ENCODE results near the gene EEF1G.

DNA sequence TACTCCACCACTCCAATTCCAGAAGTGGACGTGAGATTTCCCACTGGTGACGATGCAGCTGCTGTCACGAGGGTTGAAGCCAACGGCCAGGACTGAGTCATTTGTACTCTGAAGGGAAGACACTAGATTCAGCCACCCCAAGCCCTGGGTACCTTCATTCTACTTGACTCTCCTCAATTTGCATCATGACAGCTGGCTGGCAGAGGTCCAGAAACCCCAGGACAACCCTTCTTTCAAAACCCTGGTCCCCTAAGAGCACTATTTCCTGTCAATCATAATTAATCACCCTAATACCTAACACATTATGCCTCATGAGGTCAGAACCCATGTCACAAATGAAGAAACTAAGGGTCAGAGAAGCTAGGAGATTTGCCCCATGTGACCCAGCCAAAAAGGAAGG is 34.0 kb upstream of the EEF1G start:
- TF ChIP-seq, protein P1, sequence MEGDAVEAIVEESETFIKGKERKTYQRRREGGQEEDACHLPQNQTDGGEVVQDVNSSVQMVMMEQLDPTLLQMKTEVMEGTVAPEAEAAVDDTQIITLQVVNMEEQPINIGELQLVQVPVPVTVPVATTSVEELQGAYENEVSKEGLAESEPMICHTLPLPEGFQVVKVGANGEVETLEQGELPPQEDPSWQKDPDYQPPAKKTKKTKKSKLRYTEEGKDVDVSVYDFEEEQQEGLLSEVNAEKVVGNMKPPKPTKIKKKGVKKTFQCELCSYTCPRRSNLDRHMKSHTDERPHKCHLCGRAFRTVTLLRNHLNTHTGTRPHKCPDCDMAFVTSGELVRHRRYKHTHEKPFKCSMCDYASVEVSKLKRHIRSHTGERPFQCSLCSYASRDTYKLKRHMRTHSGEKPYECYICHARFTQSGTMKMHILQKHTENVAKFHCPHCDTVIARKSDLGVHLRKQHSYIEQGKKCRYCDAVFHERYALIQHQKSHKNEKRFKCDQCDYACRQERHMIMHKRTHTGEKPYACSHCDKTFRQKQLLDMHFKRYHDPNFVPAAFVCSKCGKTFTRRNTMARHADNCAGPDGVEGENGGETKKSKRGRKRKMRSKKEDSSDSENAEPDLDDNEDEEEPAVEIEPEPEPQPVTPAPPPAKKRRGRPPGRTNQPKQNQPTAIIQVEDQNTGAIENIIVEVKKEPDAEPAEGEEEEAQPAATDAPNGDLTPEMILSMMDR (IDR thresholded peaks at IDR 0.05; ENCODE audit: insufficient read depth, low read depth, low read length) = no peak
- TF ChIP-seq EZH2 (IDR thresholded peaks at IDR 0.05; ENCODE audit: insufficient read depth, low read length) = no peak
